Measurements from ENCODE around the gene PLCD4. TPM values are rescaled to one million over a fixed set of nuclear protein-coding genes. Genes with fewer than 3 reads are reported as not detected.

PLCD4 gene
- total and polyA plus RNA-seq, 4 donors: 0.05 to 0.51 (median 0.12) TPM

DNA sequence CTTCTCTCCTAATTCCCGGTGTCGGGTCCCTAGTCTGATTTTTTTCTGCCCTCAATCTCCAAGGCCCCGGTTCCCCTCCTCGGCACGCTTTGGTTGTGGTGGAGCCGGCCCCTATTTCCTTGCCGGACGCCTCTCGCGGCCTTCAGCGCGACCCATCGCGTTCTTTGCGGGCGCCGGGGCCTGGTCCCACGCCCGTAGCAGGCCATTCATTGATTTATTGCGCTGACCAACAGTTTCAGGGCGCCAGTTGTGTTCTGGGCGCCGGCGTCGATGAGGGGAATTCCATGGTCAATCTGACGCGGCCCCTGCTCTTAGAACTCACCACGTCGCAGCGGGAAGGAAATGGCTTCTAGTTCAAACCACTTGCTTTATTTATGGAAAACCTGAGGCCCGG lies 38.7 kb upstream of the PLCD4 start:
- Histone ChIP-seq H3K4me1 (ENCODE audit: control insufficient read depth in 4 of 4, insufficient read depth in 4 of 4, low read length in 3 of 4) (peaks cover 5 to 33% (median 27%) of the 10 kb centered on the region in 4 donors), H3K4me3 (ENCODE audit: low read depth in 1 of 3, low read length in 3 of 3) (peak overlapping the region; percentile 62 to 93 (median 83)), H3K9me3 (ENCODE audit: control insufficient read depth in 4 of 4, low read length in 3 of 4) (no peaks in the 10 kb centered on the region), H3K36me3 (ENCODE audit: control insufficient read depth in 4 of 4, insufficient read depth in 3 of 4, low read depth in 1 of 4, low read length in 3 of 4) (peaks cover 0 to 4% (median 0%) of the 10 kb centered on the region in 4 donors), H3K27ac (ENCODE audit: low read depth in 1 of 2, low read length in 2 of 2) (peak overlapping the region; percentile 93 to 98), H3K9ac (ENCODE audit: low read depth in 1 of 2, low read length in 2 of 2) (peak overlapping the region; percentile 84 to 95), H3K27me3 (ENCODE audit: control insufficient read depth in 4 of 4, insufficient read depth in 4 of 4, low read length in 3 of 4) (no peaks in the 10 kb centered on the region)
- TF ChIP-seq JUND (IDR thresholded peaks at IDR 0.05) (no peak), RXRA (IDR thresholded peaks at IDR 0.05) (no peak), TAF1 (conservative IDR thresholded peaks at IDR 0.05) (peak; percentile 67), YY1 (IDR thresholded peaks at IDR 0.05) (peak; percentile 5), FOXA2 (IDR thresholded peaks at IDR 0.05) (no peak), GABPA (IDR thresholded peaks at IDR 0.05 in 1 of 2, conservative IDR thresholded peaks at IDR 0.05 in 1 of 2) (no peak), EGR1 (IDR thresholded peaks at IDR 0.05; ENCODE audit: low read depth in 2 of 2) (no peak), NR2F2 (IDR thresholded peaks at IDR 0.05) (no peak), FOXA1 (IDR thresholded peaks at IDR 0.05) (no peak), RAD21 (IDR thresholded peaks at IDR 0.05) (no peak), HNF4G (IDR thresholded peaks at IDR 0.05) (no peak), SP1 (IDR thresholded peaks at IDR 0.05) (no peak)
- TF ChIP-seq, protein P1, sequence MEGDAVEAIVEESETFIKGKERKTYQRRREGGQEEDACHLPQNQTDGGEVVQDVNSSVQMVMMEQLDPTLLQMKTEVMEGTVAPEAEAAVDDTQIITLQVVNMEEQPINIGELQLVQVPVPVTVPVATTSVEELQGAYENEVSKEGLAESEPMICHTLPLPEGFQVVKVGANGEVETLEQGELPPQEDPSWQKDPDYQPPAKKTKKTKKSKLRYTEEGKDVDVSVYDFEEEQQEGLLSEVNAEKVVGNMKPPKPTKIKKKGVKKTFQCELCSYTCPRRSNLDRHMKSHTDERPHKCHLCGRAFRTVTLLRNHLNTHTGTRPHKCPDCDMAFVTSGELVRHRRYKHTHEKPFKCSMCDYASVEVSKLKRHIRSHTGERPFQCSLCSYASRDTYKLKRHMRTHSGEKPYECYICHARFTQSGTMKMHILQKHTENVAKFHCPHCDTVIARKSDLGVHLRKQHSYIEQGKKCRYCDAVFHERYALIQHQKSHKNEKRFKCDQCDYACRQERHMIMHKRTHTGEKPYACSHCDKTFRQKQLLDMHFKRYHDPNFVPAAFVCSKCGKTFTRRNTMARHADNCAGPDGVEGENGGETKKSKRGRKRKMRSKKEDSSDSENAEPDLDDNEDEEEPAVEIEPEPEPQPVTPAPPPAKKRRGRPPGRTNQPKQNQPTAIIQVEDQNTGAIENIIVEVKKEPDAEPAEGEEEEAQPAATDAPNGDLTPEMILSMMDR (IDR thresholded peaks at IDR 0.05; ENCODE audit: low read depth, low read length, missing input control): no peak
- TF ChIP-seq, protein P2, sequence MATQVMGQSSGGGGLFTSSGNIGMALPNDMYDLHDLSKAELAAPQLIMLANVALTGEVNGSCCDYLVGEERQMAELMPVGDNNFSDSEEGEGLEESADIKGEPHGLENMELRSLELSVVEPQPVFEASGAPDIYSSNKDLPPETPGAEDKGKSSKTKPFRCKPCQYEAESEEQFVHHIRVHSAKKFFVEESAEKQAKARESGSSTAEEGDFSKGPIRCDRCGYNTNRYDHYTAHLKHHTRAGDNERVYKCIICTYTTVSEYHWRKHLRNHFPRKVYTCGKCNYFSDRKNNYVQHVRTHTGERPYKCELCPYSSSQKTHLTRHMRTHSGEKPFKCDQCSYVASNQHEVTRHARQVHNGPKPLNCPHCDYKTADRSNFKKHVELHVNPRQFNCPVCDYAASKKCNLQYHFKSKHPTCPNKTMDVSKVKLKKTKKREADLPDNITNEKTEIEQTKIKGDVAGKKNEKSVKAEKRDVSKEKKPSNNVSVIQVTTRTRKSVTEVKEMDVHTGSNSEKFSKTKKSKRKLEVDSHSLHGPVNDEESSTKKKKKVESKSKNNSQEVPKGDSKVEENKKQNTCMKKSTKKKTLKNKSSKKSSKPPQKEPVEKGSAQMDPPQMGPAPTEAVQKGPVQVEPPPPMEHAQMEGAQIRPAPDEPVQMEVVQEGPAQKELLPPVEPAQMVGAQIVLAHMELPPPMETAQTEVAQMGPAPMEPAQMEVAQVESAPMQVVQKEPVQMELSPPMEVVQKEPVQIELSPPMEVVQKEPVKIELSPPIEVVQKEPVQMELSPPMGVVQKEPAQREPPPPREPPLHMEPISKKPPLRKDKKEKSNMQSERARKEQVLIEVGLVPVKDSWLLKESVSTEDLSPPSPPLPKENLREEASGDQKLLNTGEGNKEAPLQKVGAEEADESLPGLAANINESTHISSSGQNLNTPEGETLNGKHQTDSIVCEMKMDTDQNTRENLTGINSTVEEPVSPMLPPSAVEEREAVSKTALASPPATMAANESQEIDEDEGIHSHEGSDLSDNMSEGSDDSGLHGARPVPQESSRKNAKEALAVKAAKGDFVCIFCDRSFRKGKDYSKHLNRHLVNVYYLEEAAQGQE (IDR thresholded peaks at IDR 0.05): peak; percentile 71
- TF ChIP-seq, protein P3, sequence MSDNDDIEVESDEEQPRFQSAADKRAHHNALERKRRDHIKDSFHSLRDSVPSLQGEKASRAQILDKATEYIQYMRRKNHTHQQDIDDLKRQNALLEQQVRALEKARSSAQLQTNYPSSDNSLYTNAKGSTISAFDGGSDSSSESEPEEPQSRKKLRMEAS (IDR thresholded peaks at IDR 0.05): no peak
- under 1% methylated on average over 31 of the region's 31 CpGs for WGBS
- no peak for DNase-seq (ENCODE audit: low spot score)

DNA sequence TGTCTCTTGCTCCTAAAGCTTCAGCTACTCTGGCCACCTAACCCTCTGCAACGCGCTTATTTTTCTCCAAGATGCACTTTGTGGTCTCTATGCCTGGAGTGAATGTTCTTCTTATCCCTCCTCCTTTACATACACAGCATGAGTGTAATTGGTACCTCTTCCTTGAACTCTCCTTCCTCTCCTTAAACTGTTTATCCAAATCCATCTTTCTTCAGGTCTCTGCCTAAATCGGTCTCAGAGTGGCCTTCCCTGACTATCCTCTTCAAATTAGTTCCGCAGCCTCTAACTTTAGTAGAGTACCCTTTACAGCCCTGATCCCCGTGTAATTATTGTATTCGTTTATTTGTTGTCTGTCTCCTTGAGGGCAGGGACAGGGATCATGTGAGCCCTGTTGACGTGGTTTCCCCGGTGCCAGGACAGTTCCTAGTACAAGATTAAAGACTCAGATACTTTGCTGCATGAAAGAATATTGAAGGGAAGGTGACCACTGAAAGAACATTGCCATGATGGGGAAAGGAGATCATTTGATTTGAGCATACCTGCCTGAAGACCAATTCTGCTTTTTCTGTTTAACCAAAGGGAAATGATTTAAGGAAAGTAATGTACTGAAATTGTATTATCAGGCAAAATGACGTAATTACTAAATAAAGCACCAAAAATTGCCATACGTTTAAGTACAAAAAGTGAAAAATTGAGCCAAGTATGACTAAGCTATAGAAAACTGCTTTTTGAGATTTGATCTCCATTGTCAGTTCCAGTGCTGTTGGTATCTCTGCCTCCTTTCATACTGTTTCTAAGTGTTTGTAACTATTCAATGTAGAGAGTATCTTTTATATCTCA lies 37.8 kb upstream of the PLCD4 start:
- 6% methylated on average over 10 of the region's 10 CpGs for WGBS
- Histone ChIP-seq H3K27ac (ENCODE audit: low read depth in 1 of 2, low read length in 2 of 2) (peak overlapping the region; percentile 93 to 98), H3K9me3 (ENCODE audit: control insufficient read depth in 4 of 4, low read length in 3 of 4) (no peaks in the 10 kb centered on the region), H3K4me3 (ENCODE audit: low read depth in 1 of 3, low read length in 3 of 3) (peak overlapping the region; percentile 62 to 93 (median 83)), H3K36me3 (ENCODE audit: control insufficient read depth in 4 of 4, insufficient read depth in 3 of 4, low read depth in 1 of 4, low read length in 3 of 4) (peaks cover 0 to 7% (median 1%) of the 10 kb centered on the region in 4 donors), H3K4me1 (ENCODE audit: control insufficient read depth in 4 of 4, insufficient read depth in 4 of 4, low read length in 3 of 4) (peaks cover 5 to 33% (median 27%) of the 10 kb centered on the region in 4 donors), H3K9ac (ENCODE audit: low read depth in 1 of 2, low read length in 2 of 2) (peak overlapping the region; percentile 84 to 95), H3K27me3 (ENCODE audit: control insufficient read depth in 4 of 4, insufficient read depth in 4 of 4, low read length in 3 of 4) (no peaks in the 10 kb centered on the region)
- TF ChIP-seq RAD21 (IDR thresholded peaks at IDR 0.05) (peak in 1 of 2 donors; percentile 4), EGR1 (IDR thresholded peaks at IDR 0.05; ENCODE audit: low read depth in 2 of 2) (no peak)
- DNase-seq (ENCODE audit: low spot score): no peak

Data from liver (tissue), 9 donors.